ENCODE results near the gene PLAA.
A peak's percentile ranks its signal among the peaks of the same experiment; 100 is the strongest.

Gene PLAA

GRCh38 chr9:26946753-26947727, at the start of gene PLAA:
PLAA (minus strand) TSS chr9:26947242; CDS start chr9:26947045, 197 bp downstream.
- DNase-seq: peak; percentile 98

GRCh38 chr9:26995810-26996209, 48.8 kb upstream of the PLAA start:
- no peak for DNase-seq

- peak; percentile 24 for DNase-seq
Measured at GRCh38 chr9:26983340-26983739, 36.3 kb upstream of the PLAA start.

- peak; percentile 78 for DNase-seq
Measured at GRCh38 chr9:26975728-26976707, 29.0 kb upstream of the PLAA start.

- DNase-seq: no peak
Measured at GRCh38 chr9:26974927-26975326, 27.9 kb upstream of the PLAA start.

GRCh38 chr9:26973989-26974388, 26.9 kb upstream of the PLAA start:
- no peak for DNase-seq

GRCh38 chr9:26971721-26972120, 24.7 kb upstream of the PLAA start:
- no peak for DNase-seq

- peak; percentile 59 for DNase-seq
Measured at GRCh38 chr9:26956860-26957233, 9.8 kb upstream of the PLAA start.

GRCh38 chr9:26955921-26956859, 9.1 kb upstream of the PLAA start, which contains the start of gene IFT74:
IFT74 (plus strand) TSS chr9:26956412; CDS start chr9:26961968, 5,556 bp downstream.
- DNase-seq: peak; percentile 100

- peak; percentile 67 for DNase-seq
Measured at GRCh38 chr9:26955222-26955903, 8.3 kb upstream of the PLAA start.

- DNase-seq: no peak
Measured at GRCh38 chr9:26954050-26954508, 7.0 kb upstream of the PLAA start.

- no peak for DNase-seq
Measured at GRCh38 chr9:26951794-26952193, 4.8 kb upstream of the PLAA start.

GRCh38 chr9:26950521-26950920, 3.5 kb upstream of the PLAA start:
- no peak for DNase-seq

GRCh38 chr9:26949637-26950069, 2.6 kb upstream of the PLAA start:
- no peak for DNase-seq

- peak; percentile 69 for DNase-seq
Measured at GRCh38 chr9:26947736-26948135, 694 bp upstream of the PLAA start.

GRCh38 chr9:26945591-26945990, 1.5 kb downstream of the PLAA start:
- peak; percentile 39 for DNase-seq

GRCh38 chr9:26940779-26941178, 6.3 kb downstream of the PLAA start:
- no peak for DNase-seq

GRCh38 chr9:26939955-26940711, 6.9 kb downstream of the PLAA start:
- DNase-seq: no peak

- DNase-seq: no peak
Measured at GRCh38 chr9:26937816-26938371, 9.1 kb downstream of the PLAA start.

GRCh38 chr9:26935847-26936246, 11.2 kb downstream of the PLAA start:
- no peak for DNase-seq

All from NCI-H69 (cell line).